GM18520 (cell line): ENCODE data around the gene SFT2D2.

Source experiments
- ATAC-seq: cut with Tn5 transposase; IDR thresholded peaks from one replicate; pipeline ENCODE4 v1.9.1; 2021; ENCODE audit not compliant: unreplicated experiment

The SFT2D2 gene

GRCh38 chr1:168301664-168302320, 76.0 kb downstream of the SFT2D2 start:
- no peak for ATAC-seq
